Caco-2 (cell line): Measurements from ENCODE around the gene CDKAL1. TPM values are rescaled to one million over a fixed set of nuclear protein-coding genes. Genes with fewer than 3 reads are reported as not detected.

Experiments
- BruUV-seq: library from RNA; stranded (reverse); fragments of 400-500 nt; replicated peaks from 2 replicates; lab custom pipeline; 2021; lab: Mats Ljungman, UMichigan
- CTCF ChIA-PET: fragments of 300-600 bp; sonication (Branson Sonifier 250); formaldehyde crosslinking; loops from one replicate; lab custom pipeline; 2022; ENCODE audit warnings: antibody characterized with exemption; lab: Charles Lee
- POLR2A ChIA-PET: fragments of 300-600 bp; sonication (Branson Sonifier 250); formaldehyde crosslinking; loops from one replicate; lab custom pipeline; 2022; ENCODE audit warnings: antibody characterized with exemption; lab: Charles Lee
- DNase-seq, 2 experiments: peaks; one replicate each; pipeline versions ENCODE4 v3.0.0 to v3.0.0-alpha.2; 2020 to 2022
- H3K27me3 ChIP-seq: replicated peaks from 2 replicates; pipeline ENCODE4 v1.6.0; 2011; ENCODE audit warnings: low read length; ENCODE audit not compliant: control insufficient read depth, insufficient read depth
- H3K36me3 ChIP-seq: 2 replicates; pipeline ENCODE4 v1.5.1; 2011; ENCODE audit warnings: low read length; ENCODE audit not compliant: control insufficient read depth, insufficient read depth
- H3K4me1 ChIP-seq: fragments of 250-450 bp; sonication (Bioruptor Pico); 2 replicates; pipeline ENCODE4 v1.5.1; 2020; ENCODE audit warnings: mild to moderate bottlenecking
- H3K4me3 ChIP-seq: 2 replicates; pipeline ENCODE4 v1.5.1; 2011; ENCODE audit warnings: low read depth, mild to moderate bottlenecking, control low read depth, low read length
- H3K9me3 ChIP-seq: fragments of 250-450 bp; sonication (Bioruptor Pico); 2 replicates; pipeline ENCODE4 v1.5.1; 2020; ENCODE audit warnings: mild to moderate bottlenecking, moderate library complexity
- H3K27ac Mint-ChIP-seq: one replicate; pipeline ENCODE4 v1.8.0; 2022; ENCODE audit warnings: mixed read lengths; ENCODE audit not compliant: unreplicated experiment
- H3K27me3 Mint-ChIP-seq: one replicate; pipeline ENCODE4 v1.8.0; 2022; ENCODE audit warnings: mixed read lengths; ENCODE audit not compliant: insufficient read depth, unreplicated experiment
- H3K36me3 Mint-ChIP-seq: one replicate; pipeline ENCODE4 v1.8.0; 2022; ENCODE audit warnings: mild to moderate bottlenecking, mixed read lengths; ENCODE audit not compliant: insufficient read depth, unreplicated experiment
- H3K4me1 Mint-ChIP-seq: one replicate; pipeline ENCODE4 v1.8.0; 2022; ENCODE audit warnings: low read depth, mixed read lengths; ENCODE audit not compliant: unreplicated experiment
- H3K4me3 Mint-ChIP-seq: one replicate; pipeline ENCODE4 v1.8.0; 2022; ENCODE audit warnings: mild to moderate bottlenecking, moderate library complexity, mixed read lengths; ENCODE audit not compliant: unreplicated experiment
- H3K9me3 Mint-ChIP-seq: one replicate; pipeline ENCODE4 v1.8.0; 2022; ENCODE audit warnings: mixed read lengths; ENCODE audit not compliant: unreplicated experiment
- CTCF ChIP-seq, 2 experiments: fragments of 200-600 bp in 1 of 2; IDR thresholded peaks; 1 replicate in 1 of 2; 2 replicates in 1 of 2; pipeline versions ENCODE4 v1.5.1 to v1.8.0; 2011 to 2022; ENCODE audit warnings: antibody characterized with exemption in 1 of 2, control low read depth in 1 of 2, inconsistent platforms in 1 of 2, low read depth in 1 of 2, low read length in 1 of 2, mild to moderate bottlenecking in 1 of 2, moderate library complexity in 1 of 2; ENCODE audit not compliant: insufficient read depth in 1 of 2, severe bottlenecking in 1 of 2, unreplicated experiment in 1 of 2
- intact Hi-C: fragments of 100-400 bp; cut with micrococcal nuclease; formaldehyde crosslinking; loops from one replicate; pipeline ENCODE4 v1.10.0; 2022; ENCODE audit not compliant: unreplicated experiment
- total RNA-seq: library from RNA; stranded (reverse); gene quantifications from 2 replicates; pipeline ENCODE4 v1.2.3, GENCODE V29; 2022

CDKAL1 gene
- total RNA-seq, 1 experiment from 2014 or later, result 18.7 TPM

- H3K27me3 Mint-ChIP-seq, result no peaks in the 10 kb centered on the region
- Histone ChIP-seq H3K4me1 (peaks cover 5% of the 10 kb centered on the region; the same call in 1 of the 2 replicates), H3K9me3 (no peaks in the 10 kb centered on the region), H3K36me3 (no peaks in the 10 kb centered on the region; the same call in 1 of the 2 replicates), H3K4me3 (no peak overlapping the region), H3K27me3 (no peaks in the 10 kb centered on the region)
- BruUV-seq, result no TSS peak
- H3K4me1 Mint-ChIP-seq, result peaks cover 18% of the 10 kb centered on the region
- no peak for TF ChIP-seq CTCF (IDR thresholded peaks at IDR 0.05; ENCODE audit: insufficient read depth in 1 of 2, low read depth in 1 of 2, low read length in 1 of 2, severe bottlenecking in 1 of 2, unreplicated experiment in 1 of 2)
- ChIA-PET CTCF (no interaction called here), POLR2A (no interaction called here)
- peaks cover 9% of the 10 kb centered on the region for H3K9me3 Mint-ChIP-seq
- intact Hi-C loops, result no loop called here
- H3K4me3 Mint-ChIP-seq, result no peak overlapping the region
- H3K27ac Mint-ChIP-seq, result no peak overlapping the region
- no peaks in the 10 kb centered on the region for H3K36me3 Mint-ChIP-seq
- DNase-seq, result no peak
These were observed 464.6 kb downstream of the CDKAL1 start for GRCh38 chr6:20998748-20999448.

GRCh38 chr6:21000331-21000801, 466.1 kb downstream of the CDKAL1 start:
- Mint-ChIP-seq H3K4me3 (no peak overlapping the region), H3K27me3 (no peaks in the 10 kb centered on the region), H3K9me3 (peaks cover 2% of the 10 kb centered on the region), H3K27ac (no peak overlapping the region), H3K36me3 (no peaks in the 10 kb centered on the region), H3K4me1 (peaks cover 24% of the 10 kb centered on the region)
- no peak for TF ChIP-seq CTCF (IDR thresholded peaks at IDR 0.05; ENCODE audit: insufficient read depth in 1 of 2, low read depth in 1 of 2, low read length in 1 of 2, severe bottlenecking in 1 of 2, unreplicated experiment in 1 of 2)
- no peaks in the 10 kb centered on the region for H3K27me3 ChIP-seq
- DNase-seq, result no peak
- no TSS peak for BruUV-seq
- POLR2A ChIA-PET, result no interaction called here
- H3K36me3 ChIP-seq, result no peaks in the 10 kb centered on the region; the same call in 1 of the 2 replicates
- H3K4me3 ChIP-seq, result no peak overlapping the region
- H3K4me1 ChIP-seq, result peaks cover 12% of the 10 kb centered on the region
- no peaks in the 10 kb centered on the region for H3K9me3 ChIP-seq
- intact Hi-C loops, result loop anchor here (5.0 kb wide), 1 partner anchor 123 kb away; no protein-coding TSS in a partner anchor
- CTCF ChIA-PET, result no interaction called here

- ChIA-PET POLR2A (no interaction called here), CTCF (no interaction called here)
- intact Hi-C loops, result loop anchor here (5.0 kb wide), 1 partner anchor 124 kb away; no protein-coding TSS in a partner anchor
- H3K4me1 Mint-ChIP-seq, result peaks cover 18% of the 10 kb centered on the region
- TF ChIP-seq CTCF (IDR thresholded peaks at IDR 0.05; ENCODE audit: insufficient read depth in 1 of 2, low read depth in 1 of 2, low read length in 1 of 2, severe bottlenecking in 1 of 2, unreplicated experiment in 1 of 2), result no peak
- H3K9me3 Mint-ChIP-seq, result no peaks in the 10 kb centered on the region
- no peaks in the 10 kb centered on the region for H3K27me3 Mint-ChIP-seq
- Histone ChIP-seq H3K36me3 (no peaks in the 10 kb centered on the region; the same call in 1 of the 2 replicates), H3K4me3 (no peak overlapping the region), H3K9me3 (no peaks in the 10 kb centered on the region), H3K4me1 (peaks cover 20% of the 10 kb centered on the region), H3K27me3 (no peaks in the 10 kb centered on the region)
- DNase-seq, result no peak
- BruUV-seq, result no TSS peak
- H3K4me3 Mint-ChIP-seq, result no peak overlapping the region
- H3K36me3 Mint-ChIP-seq, result no peaks in the 10 kb centered on the region
- H3K27ac Mint-ChIP-seq, result no peak overlapping the region
These were observed 467.5 kb downstream of the CDKAL1 start for GRCh38 chr6:21001736-21002135.
